K562 (cell line): ENCODE data around the gene CALML4. TPM values are rescaled to one million over a fixed set of nuclear protein-coding genes. Genes with fewer than 3 reads are reported as not detected.

Experiments used
- ARNT ChIP-seq, 2 experiments: fragments of 450-650 bp; IDR thresholded peaks; 2 replicates each; pipeline ENCODE4 v1.6.1; 2016; ENCODE audit warnings: mild to moderate bottlenecking in 1 of 2
- C11orf30 ChIP-seq: fragments of 450-650 bp; IDR thresholded peaks from 2 replicates; pipeline ENCODE4 v1.6.1; 2016; ENCODE audit warnings: low read depth, mild to moderate bottlenecking
- CAMTA2 ChIP-seq: fragments of 250-450 bp; sonication (Bioruptor Pico); conservative IDR thresholded peaks from 2 replicates; pipeline ENCODE4 v1.5.1; 2022
- CBFA2T2 ChIP-seq: fragments of 450-650 bp; conservative IDR thresholded peaks from 2 replicates; pipeline ENCODE4 v1.6.1; 2017; ENCODE audit warnings: mild to moderate bottlenecking
- EP400 ChIP-seq: fragments of 450-650 bp; IDR thresholded peaks from 2 replicates; pipeline ENCODE4 v1.6.1; 2017; ENCODE audit warnings: antibody characterized with exemption, mild to moderate bottlenecking, moderate library complexity
- ETV5 ChIP-seq: sonication (generic); formaldehyde crosslinking; IDR thresholded peaks from 2 replicates; pipeline ENCODE4 v1.4.0; 2020; ENCODE audit warnings: low read depth, mild to moderate bottlenecking, missing genetic modification reagents
- FOXK2 ChIP-seq, 2 experiments: fragments of 450-650 bp; IDR thresholded peaks in 1 of 2; conservative IDR thresholded peaks in 1 of 2; 2 replicates each; pipeline ENCODE4 v1.6.1; 2016; ENCODE audit warnings: low read depth in 2 of 2, mild to moderate bottlenecking in 1 of 2
- GATAD2A ChIP-seq: fragments of 450-650 bp; IDR thresholded peaks from 2 replicates; pipeline ENCODE4 v1.6.1; 2017
- HLTF ChIP-seq: fragments of 450-650 bp; IDR thresholded peaks from 2 replicates; pipeline ENCODE4 v1.6.1; 2016
- JUNB ChIP-seq: fragments of 450-650 bp; formaldehyde crosslinking; conservative IDR thresholded peaks from 2 replicates; pipeline ENCODE4 v1.4.0; 2020; ENCODE audit warnings: mild to moderate bottlenecking
- LCOR ChIP-seq: sonication (generic); formaldehyde crosslinking; IDR thresholded peaks from 2 replicates; pipeline ENCODE4 v1.8.0; 2022; ENCODE audit warnings: mild to moderate bottlenecking, missing genetic modification reagents
- MAFG ChIP-seq: fragments of 450-650 bp; conservative IDR thresholded peaks from 2 replicates; pipeline ENCODE4 v1.6.1; 2016; ENCODE audit warnings: missing genetic modification characterization, missing compliant biosample characterization
- MEF2D ChIP-seq: conservative IDR thresholded peaks from 2 replicates; pipeline ENCODE4 v1.6.1; 2016; ENCODE audit warnings: low read depth, missing genetic modification characterization, missing compliant biosample characterization
- MIER1 ChIP-seq: fragments of 450-650 bp; IDR thresholded peaks from 2 replicates; pipeline ENCODE4 v1.6.1; 2016; ENCODE audit warnings: antibody characterized with exemption, mild to moderate bottlenecking, low read depth
- MYBL2 ChIP-seq, 2 experiments: fragments of 450-650 bp in 1 of 2; sonication (generic) in 1 of 2; formaldehyde crosslinking in 1 of 2; IDR thresholded peaks; 2 replicates each; pipeline versions ENCODE4 v1.6.1 to v1.8.1; 2017 to 2022; ENCODE audit warnings: borderline replicate concordance in 1 of 2, inconsistent platforms in 1 of 2, low read depth in 1 of 2, mild to moderate bottlenecking in 1 of 2, missing genetic modification reagents in 1 of 2, moderate library complexity in 1 of 2
- NEUROD1 ChIP-seq: fragments of 150-350 bp; IDR thresholded peaks from 2 replicates; pipeline ENCODE4 v1.6.1; 2014; ENCODE audit warnings: borderline replicate concordance, low read length, low read depth; ENCODE audit not compliant: partially characterized antibody
- NFATC3 ChIP-seq: fragments of 450-650 bp; IDR thresholded peaks from 2 replicates; pipeline ENCODE4 v1.6.1; 2017; ENCODE audit warnings: mild to moderate bottlenecking
- NR2C2 ChIP-seq, 2 experiments: fragments of 200-800 bp in 1 of 2; sonication (Bioruptor generic) in 1 of 2; sonication (generic) in 1 of 2; formaldehyde crosslinking in 1 of 2; IDR thresholded peaks; 2 replicates each; pipeline versions ENCODE4 v1.6.1 to v1.8.0; 2016 to 2022; ENCODE audit warnings: mild to moderate bottlenecking in 1 of 2, missing compliant biosample characterization in 1 of 2, missing genetic modification characterization in 1 of 2, missing genetic modification reagents in 1 of 2
- RCOR1 ChIP-seq, 2 experiments: IDR thresholded peaks; 2 replicates each; pipeline ENCODE4 v1.6.1; 2012; ENCODE audit warnings: low read depth in 2 of 2, low read length in 2 of 2, borderline replicate concordance in 1 of 2, improper control_type of control experiment in 1 of 2
- RFX7 ChIP-seq: fragments of 250-450 bp; sonication (Bioruptor Pico); IDR thresholded peaks from 2 replicates; pipeline ENCODE4 v1.5.1; 2021; ENCODE audit warnings: mild to moderate bottlenecking
- SP1 ChIP-seq: sonication (generic); formaldehyde crosslinking; IDR thresholded peaks from 2 replicates; pipeline ENCODE4 v1.8.1; 2022; ENCODE audit warnings: mild to moderate bottlenecking, missing genetic modification reagents
- SPI1 ChIP-seq: IDR thresholded peaks from 2 replicates; pipeline ENCODE4 v1.6.1; 2011; ENCODE audit warnings: low read depth, low read length, control low read depth, borderline replicate concordance
- TARDBP ChIP-seq: fragments of 450-650 bp; IDR thresholded peaks from 2 replicates; pipeline ENCODE4 v1.6.1; 2016
- ZC3H8 ChIP-seq: fragments of 450-650 bp; IDR thresholded peaks from 2 replicates; pipeline ENCODE4 v1.6.1; 2017
- ZNF12 ChIP-seq: sonication (generic); formaldehyde crosslinking; IDR thresholded peaks from 2 replicates; pipeline ENCODE4 v1.4.0; 2020; ENCODE audit warnings: mild to moderate bottlenecking, missing genetic modification reagents
- ZNF23 ChIP-seq: fragments of 250-450 bp; sonication (Bioruptor Pico); IDR thresholded peaks from 2 replicates; pipeline ENCODE4 v1.4.0; 2020; ENCODE audit warnings: mild to moderate bottlenecking
- ZNF324 ChIP-seq: fragments of 250-450 bp; sonication (Bioruptor Pico); IDR thresholded peaks from 2 replicates; pipeline ENCODE4 v1.4.0; 2020; ENCODE audit warnings: mild to moderate bottlenecking
- ZNF695 ChIP-seq: fragments of 450-650 bp; formaldehyde crosslinking; IDR thresholded peaks from 2 replicates; pipeline ENCODE4 v1.4.0; 2020; ENCODE audit warnings: mild to moderate bottlenecking, moderate library complexity
- polyA plus RNA-seq, 8 experiments: library from polyadenylated mRNA; depleted of rRNA in 4 of 8; stranded (reverse) in 5 of 8; unstranded in 3 of 8; fragments of >200 nt; fragmentation: Nextera tagmentation in 2 of 8; fragmentation: Illumina TruSeq in 1 of 8; extraction: Ambion mirVana in 2 of 8; extraction: Trizol in 1 of 8; gene quantifications; 2 replicates each; pipeline versions ENCODE4 v1.2.1 to v1.2.3, GENCODE V29; 2011 to 2014; ENCODE audit warnings: inconsistent platforms in 1 of 8, missing spikeins in 1 of 8
- total RNA-seq, 7 experiments: library from RNA; depleted of rRNA in 6 of 7; stranded (reverse); fragments of >200 nt in 6 of 7; fragmentation: Illumina TruSeq in 2 of 7; extraction: Trizol in 2 of 7; gene quantifications; 2 replicates each; pipeline versions ENCODE4 v1.2.1 to v1.2.3, GENCODE V29; 2011 to 2021; ENCODE audit warnings: low replicate concordance in 1 of 7
- TF ChIP-seq, protein P1 (sequence below), 2 experiments: IDR thresholded peaks; 2 replicates each; pipeline ENCODE4 v1.6.1; 2011; ENCODE audit warnings: borderline replicate concordance in 1 of 2, control low read depth in 1 of 2, low read depth in 1 of 2, low read length in 1 of 2, mild to moderate bottlenecking in 1 of 2, mixed read lengths in 1 of 2, moderate library complexity in 1 of 2; ENCODE audit not compliant: insufficient read depth in 1 of 2, insufficient read length in 1 of 2, poor library complexity in 1 of 2, severe bottlenecking in 1 of 2; ENCODE audit errors: extremely low read depth in 1 of 2
- TF ChIP-seq, protein P2 (sequence below): sonication (generic); formaldehyde crosslinking; IDR thresholded peaks from 2 replicates; pipeline ENCODE4 v1.9.0; 2022; ENCODE audit warnings: mild to moderate bottlenecking, missing genetic modification reagents

CALML4 gene
- total and polyA plus RNA-seq, 9 of the 15 experiments (the other 6 are each of a cell fraction or from before 2014, with no cell fraction given): 2.8 to 30.6 (median 15.5) TPM

DNA sequence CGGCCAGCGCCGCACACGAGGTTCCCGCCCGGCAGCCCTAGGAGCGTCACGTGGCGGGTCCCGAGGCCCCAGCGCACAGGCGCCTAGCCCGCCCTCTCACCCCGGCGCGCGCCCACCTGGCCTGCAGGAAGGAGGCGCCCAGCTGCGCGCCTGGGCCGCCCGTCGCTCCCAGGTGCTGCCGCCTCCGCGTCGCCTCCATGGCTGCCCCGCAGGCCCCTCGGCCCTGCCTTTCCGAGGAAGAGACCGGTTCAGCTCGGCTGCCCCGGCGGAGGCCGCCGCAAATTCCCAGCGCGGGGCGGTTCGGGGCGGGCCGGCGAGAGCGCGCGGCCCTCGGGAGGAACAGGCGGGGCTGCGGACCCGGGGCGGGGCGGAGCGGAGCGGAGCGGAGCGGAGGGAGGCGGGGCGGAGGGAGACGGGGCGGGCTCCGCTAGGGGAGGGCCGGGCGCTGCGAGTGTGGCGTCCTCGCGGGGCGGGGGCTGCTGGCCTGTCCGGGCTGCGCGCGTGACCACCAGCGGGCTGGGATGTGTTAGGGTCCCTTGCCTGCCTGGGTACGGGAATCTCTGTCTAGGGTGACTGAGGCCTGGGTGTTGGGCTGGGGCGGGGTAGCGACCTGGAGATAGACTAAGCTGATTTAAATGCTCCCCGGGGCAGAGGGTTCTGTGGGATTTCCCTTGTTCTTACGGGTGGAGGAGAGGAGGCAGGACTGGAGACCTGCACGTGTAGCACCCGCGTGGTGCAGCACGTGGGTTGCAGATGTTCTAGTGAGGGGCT is 24.4 kb upstream of the CALML4 start, which contains the start of gene CLN6 (continued):
- TF ChIP-seq, protein P1, sequence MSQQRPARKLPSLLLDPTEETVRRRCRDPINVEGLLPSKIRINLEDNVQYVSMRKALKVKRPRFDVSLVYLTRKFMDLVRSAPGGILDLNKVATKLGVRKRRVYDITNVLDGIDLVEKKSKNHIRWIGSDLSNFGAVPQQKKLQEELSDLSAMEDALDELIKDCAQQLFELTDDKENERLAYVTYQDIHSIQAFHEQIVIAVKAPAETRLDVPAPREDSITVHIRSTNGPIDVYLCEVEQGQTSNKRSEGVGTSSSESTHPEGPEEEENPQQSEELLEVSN (IDR thresholded peaks at IDR 0.05; ENCODE audit: borderline replicate concordance in 1 of 2, extremely low read depth in 1 of 2, insufficient read depth in 1 of 2, insufficient read length in 1 of 2, low read depth in 1 of 2, low read length in 1 of 2, poor library complexity in 1 of 2, severe bottlenecking in 1 of 2): peak; percentile 98 to 100
- TF ChIP-seq MYBL2 (IDR thresholded peaks at IDR 0.05; ENCODE audit: low read depth) (no peak), MYBL2 (CRISPR knock-in tag; IDR thresholded peaks at IDR 0.05; ENCODE audit: borderline replicate concordance) (no peak), ZNF324 (CRISPR knock-in tag) (0 out of 2 replicates have a peak, but pooled peaks have one; percentile 9), LCOR (0 out of 2 replicates have a peak, but pooled peaks have one; percentile 58), HLTF (peak; percentile 50; the same call in 1 of the 2 replicates), SPI1 (0 out of 2 replicates have a peak, but pooled peaks have one; percentile 7), ETV5 (no peak; the same call in 1 of the 2 replicates), ZNF695 (CRISPR knock-in tag) (no peak), RFX7 (CRISPR knock-in tag) (no peak), ZNF23 (CRISPR knock-in tag) (no peak), JUNB (CRISPR knock-in tag) (no peak), RCOR1 (IDR thresholded peaks at IDR 0.05; ENCODE audit: borderline replicate concordance in 1 of 2, low read depth in 2 of 2, low read length in 2 of 2) (peak in 1 of 2 experiments; percentile 16; a peak in 1 of 4 replicates), NEUROD1 (no peak), NFATC3 (no peak), FOXK2 (conservative IDR thresholded peaks at IDR 0.05 in 1 of 2, IDR thresholded peaks at IDR 0.05 in 1 of 2; ENCODE audit: low read depth in 2 of 2) (peak; percentile 53 to 81; a peak in 1 of 4 replicates), CBFA2T2 (peak; percentile 31; the same call in 1 of the 2 replicates), GATAD2A (no peak), ARNT (IDR thresholded peaks at IDR 0.05) (no peak; a peak in 1 of 4 replicates), MIER1 (no peak), TARDBP (no peak), EP400 (peak; percentile 92), NR2C2 (CRISPR knock-in tag; IDR thresholded peaks at IDR 0.05) (peak; percentile 63), NR2C2 (tag; IDR thresholded peaks at IDR 0.05) (peak; percentile 85), ZNF12 (CRISPR knock-in tag) (no peak; the same call in 1 of the 2 replicates), CAMTA2 (no peak), ZC3H8 (no peak), MAFG (tag) (no peak), SP1 (CRISPR knock-in tag) (no peak), MEF2D (tag) (no peak), C11orf30 (no peak)
- TF ChIP-seq, protein P2, sequence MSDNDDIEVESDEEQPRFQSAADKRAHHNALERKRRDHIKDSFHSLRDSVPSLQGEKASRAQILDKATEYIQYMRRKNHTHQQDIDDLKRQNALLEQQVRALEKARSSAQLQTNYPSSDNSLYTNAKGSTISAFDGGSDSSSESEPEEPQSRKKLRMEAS: peak; percentile 91
